ENCODE results near the gene OTOP2.
"Not testable (repeated sequence)": the region's sequence is repeated elsewhere in the genome, so short reads cannot be mapped to it uniquely, and the experiment has no call there.

Gene OTOP2

GRCh38 chr17:74911423-74911822, 12.7 kb upstream of the OTOP2 start:
- H2AK5ac ChIP-seq (ENCODE audit: low read length); H3K9me3 ChIP-seq (ENCODE audit: insufficient read depth, low read depth, low read length); H3K18ac ChIP-seq (ENCODE audit: low read length); H4K91ac ChIP-seq (ENCODE audit: low read depth, low read length); H3K27ac ChIP-seq (ENCODE audit: low read depth, low read length); H3K4me3 ChIP-seq (ENCODE audit: low read depth, low read length); H3K9ac ChIP-seq (ENCODE audit: low read length); H3K79me1 ChIP-seq (ENCODE audit: low read length); H4K12ac ChIP-seq (ENCODE audit: low read depth, low read length); H2AFZ ChIP-seq (ENCODE audit: insufficient read depth, low read length, poor library complexity); H3K14ac ChIP-seq (ENCODE audit: low read length); H3K4ac ChIP-seq (ENCODE audit: low read depth, low read length); DNase-seq; H3K23ac ChIP-seq (ENCODE audit: low read length); H3K79me2 ChIP-seq (ENCODE audit: control insufficient read depth, insufficient read depth, low read length, poor library complexity); H2BK12ac ChIP-seq (ENCODE audit: low read length); H2BK5ac ChIP-seq (ENCODE audit: low read depth, low read length, poor library complexity); H3K4me2 ChIP-seq (ENCODE audit: low read length); H2BK120ac ChIP-seq (ENCODE audit: insufficient read depth, low read length, poor library complexity); H4K8ac ChIP-seq (ENCODE audit: low read depth, low read length); H3K36me3 ChIP-seq (ENCODE audit: control insufficient read depth in 1 of 2, insufficient read depth in 2 of 2, low read length in 2 of 2); H3K27me3 ChIP-seq (ENCODE audit: insufficient read depth, low read length): not testable (repeated sequence)
- H3K4me1 ChIP-seq (ENCODE audit: control insufficient read depth in 1 of 2, insufficient read depth in 2 of 2, low read length in 2 of 2): peaks cover 8 to 16% of the 10 kb centered on the region in 2 experiments
- no CpG with 5 or more reads among the region's 8 CpGs for WGBS (ENCODE audit: extremely low coverage, insufficient coverage, insufficient read length)

GRCh38 chr17:74916136-74916850, 7.8 kb upstream of the OTOP2 start:
- Histone ChIP-seq H3K4me3 (ENCODE audit: low read depth, low read length) (no peak overlapping the region), H2BK120ac (ENCODE audit: insufficient read depth, low read length, poor library complexity) (no peak overlapping the region), H4K8ac (ENCODE audit: low read depth, low read length) (no peak overlapping the region), H2BK12ac (ENCODE audit: low read length) (no peak overlapping the region), H3K79me1 (ENCODE audit: low read length) (no peaks in the 10 kb centered on the region), H3K9ac (ENCODE audit: low read length) (no peak overlapping the region), H4K91ac (ENCODE audit: low read depth, low read length) (no peak overlapping the region), H2BK5ac (ENCODE audit: low read depth, low read length, poor library complexity) (no peak overlapping the region), H3K4me1 (ENCODE audit: control insufficient read depth in 1 of 2, insufficient read depth in 2 of 2, low read length in 2 of 2) (no peaks in the 10 kb centered on the region), H4K12ac (ENCODE audit: low read depth, low read length) (no peak overlapping the region), H3K36me3 (ENCODE audit: control insufficient read depth in 1 of 2, insufficient read depth in 2 of 2, low read length in 2 of 2) (no peaks in the 10 kb centered on the region), H3K27ac (ENCODE audit: low read depth, low read length) (no peak overlapping the region), H3K79me2 (ENCODE audit: control insufficient read depth, insufficient read depth, low read length, poor library complexity) (no peaks in the 10 kb centered on the region), H3K4me2 (ENCODE audit: low read length) (no peak overlapping the region), H3K14ac (ENCODE audit: low read length) (no peak overlapping the region), H3K9me3 (ENCODE audit: insufficient read depth, low read depth, low read length) (peaks cover 5% of the 10 kb centered on the region), H3K4ac (ENCODE audit: low read depth, low read length) (no peak overlapping the region), H3K23ac (ENCODE audit: low read length) (no peak overlapping the region), H3K27me3 (ENCODE audit: insufficient read depth, low read length) (no peaks in the 10 kb centered on the region), H2AFZ (ENCODE audit: insufficient read depth, low read length, poor library complexity) (no peak overlapping the region), H2AK5ac (ENCODE audit: low read length) (no peak overlapping the region), H3K18ac (ENCODE audit: low read length) (no peak overlapping the region)
- DNase-seq: no peak
- no CpG with 5 or more reads among the region's 13 CpGs for WGBS (ENCODE audit: extremely low coverage, insufficient coverage, insufficient read length)

- no peak overlapping the region for H4K12ac ChIP-seq (ENCODE audit: low read depth, low read length)
- H2AFZ ChIP-seq (ENCODE audit: insufficient read depth, low read length, poor library complexity): no peak overlapping the region
- no peak overlapping the region for H3K4ac ChIP-seq (ENCODE audit: low read depth, low read length)
- H3K9ac ChIP-seq (ENCODE audit: low read length): no peak overlapping the region
- H3K4me2 ChIP-seq (ENCODE audit: low read length): no peak overlapping the region
- peaks cover 7% of the 10 kb centered on the region for H3K9me3 ChIP-seq (ENCODE audit: insufficient read depth, low read depth, low read length)
- WGBS (ENCODE audit: extremely low coverage, insufficient coverage, insufficient read length): no CpG with 5 or more reads among the region's 11 CpGs
- no peak overlapping the region for H3K18ac ChIP-seq (ENCODE audit: low read length)
- H3K4me1 ChIP-seq (ENCODE audit: control insufficient read depth in 1 of 2, insufficient read depth in 2 of 2, low read length in 2 of 2): no peaks in the 10 kb centered on the region
- no peak overlapping the region for H3K4me3 ChIP-seq (ENCODE audit: low read depth, low read length)
- no peak overlapping the region for H3K27ac ChIP-seq (ENCODE audit: low read depth, low read length)
- no peak overlapping the region for H2BK120ac ChIP-seq (ENCODE audit: insufficient read depth, low read length, poor library complexity)
- H3K14ac ChIP-seq (ENCODE audit: low read length): no peak overlapping the region
- H3K23ac ChIP-seq (ENCODE audit: low read length): no peak overlapping the region
- H2BK12ac ChIP-seq (ENCODE audit: low read length): no peak overlapping the region
- H3K79me2 ChIP-seq (ENCODE audit: control insufficient read depth, insufficient read depth, low read length, poor library complexity): no peaks in the 10 kb centered on the region
- no peak overlapping the region for H4K91ac ChIP-seq (ENCODE audit: low read depth, low read length)
- H3K27me3 ChIP-seq (ENCODE audit: insufficient read depth, low read length): no peaks in the 10 kb centered on the region
- no peak overlapping the region for H2AK5ac ChIP-seq (ENCODE audit: low read length)
- no peak for DNase-seq
- no peak overlapping the region for H4K8ac ChIP-seq (ENCODE audit: low read depth, low read length)
- no peaks in the 10 kb centered on the region for H3K36me3 ChIP-seq (ENCODE audit: control insufficient read depth in 1 of 2, insufficient read depth in 2 of 2, low read length in 2 of 2)
- no peaks in the 10 kb centered on the region for H3K79me1 ChIP-seq (ENCODE audit: low read length)
- no peak overlapping the region for H2BK5ac ChIP-seq (ENCODE audit: low read depth, low read length, poor library complexity)
Observed at GRCh38 chr17:74916851-74917199, 7.2 kb upstream of the OTOP2 start.

- Histone ChIP-seq H2BK5ac (ENCODE audit: low read depth, low read length, poor library complexity) (no peak overlapping the region), H3K18ac (ENCODE audit: low read length) (no peak overlapping the region), H3K9ac (ENCODE audit: low read length) (no peak overlapping the region), H3K79me2 (ENCODE audit: control insufficient read depth, insufficient read depth, low read length, poor library complexity) (no peaks in the 10 kb centered on the region), H3K36me3 (ENCODE audit: control insufficient read depth in 1 of 2, insufficient read depth in 2 of 2, low read length in 2 of 2) (no peaks in the 10 kb centered on the region), H2BK12ac (ENCODE audit: low read length) (no peak overlapping the region), H3K23ac (ENCODE audit: low read length) (no peak overlapping the region), H4K91ac (ENCODE audit: low read depth, low read length) (no peak overlapping the region), H3K27me3 (ENCODE audit: insufficient read depth, low read length) (peaks cover 2% of the 10 kb centered on the region), H3K9me3 (ENCODE audit: insufficient read depth, low read depth, low read length) (peaks cover 7% of the 10 kb centered on the region), H2BK120ac (ENCODE audit: insufficient read depth, low read length, poor library complexity) (no peak overlapping the region), H3K4me3 (ENCODE audit: low read depth, low read length) (no peak overlapping the region), H3K27ac (ENCODE audit: low read depth, low read length) (no peak overlapping the region), H2AFZ (ENCODE audit: insufficient read depth, low read length, poor library complexity) (no peak overlapping the region), H3K4me2 (ENCODE audit: low read length) (no peak overlapping the region), H3K4ac (ENCODE audit: low read depth, low read length) (no peak overlapping the region), H4K8ac (ENCODE audit: low read depth, low read length) (no peak overlapping the region), H2AK5ac (ENCODE audit: low read length) (no peak overlapping the region), H4K12ac (ENCODE audit: low read depth, low read length) (no peak overlapping the region), H3K79me1 (ENCODE audit: low read length) (no peaks in the 10 kb centered on the region), H3K4me1 (ENCODE audit: control insufficient read depth in 1 of 2, insufficient read depth in 2 of 2, low read length in 2 of 2) (no peaks in the 10 kb centered on the region), H3K14ac (ENCODE audit: low read length) (no peak overlapping the region)
- WGBS (ENCODE audit: extremely low coverage, insufficient coverage, insufficient read length): no CpG with 5 or more reads among the region's 10 CpGs
- DNase-seq: no peak
Observed at GRCh38 chr17:74917430-74917829, 6.6 kb upstream of the OTOP2 start.

Data from trophoblast cell (in vitro differentiated cells and primary cell).